GM23338 (cell line): ENCODE results near the gene TRIM68.

Experiments
- CREB1 ChIP-seq: fragments of 250-450 bp; sonication (Bioruptor Pico); IDR thresholded peaks from 2 replicates; pipeline ENCODE4 v1.5.0; 2020; ENCODE audit warnings: low read depth, mild to moderate bottlenecking, moderate library complexity
- CTCF ChIP-seq, 2 experiments: fragments of 200-600 bp in 1 of 2; sonication (generic) in 1 of 2; conservative IDR thresholded peaks; 2 replicates each; pipeline versions ENCODE4 v1.5.1 to v1.6.1; 2016 to 2017; ENCODE audit warnings: antibody characterized with exemption in 2 of 2, low read depth in 2 of 2, mild to moderate bottlenecking in 2 of 2, moderate library complexity in 1 of 2
- EZH2 ChIP-seq: fragments of 200-600 bp; sonication (generic); IDR thresholded peaks from one replicate; pipeline ENCODE4 v1.8.0; 2017; ENCODE audit warnings: antibody characterized with exemption, mild to moderate bottlenecking, low read depth; ENCODE audit not compliant: unreplicated experiment
- EZH2phosphoT487 ChIP-seq: fragments of 200-600 bp; sonication (generic); IDR thresholded peaks from one replicate; pipeline ENCODE4 v1.8.1; 2018; ENCODE audit warnings: antibody characterized with exemption; ENCODE audit not compliant: unreplicated experiment
- JUNB ChIP-seq: IDR thresholded peaks from one replicate; pipeline ENCODE4 v1.6.1; 2016; ENCODE audit warnings: antibody characterized with exemption; ENCODE audit not compliant: unreplicated experiment
- NANOG ChIP-seq: IDR thresholded peaks from 2 replicates; pipeline ENCODE4 v1.6.1; 2016; ENCODE audit warnings: antibody characterized with exemption, borderline replicate concordance
- POLR2AphosphoS5 ChIP-seq: IDR thresholded peaks from 2 replicates; pipeline ENCODE4 v1.6.1; 2016; ENCODE audit warnings: antibody characterized with exemption, low read depth
- STAT1 ChIP-seq: IDR thresholded peaks from one replicate; pipeline ENCODE4 v1.6.1; 2016; ENCODE audit warnings: antibody characterized with exemption; ENCODE audit not compliant: unreplicated experiment
- TF ChIP-seq, protein P1 (sequence below): IDR thresholded peaks from one replicate; pipeline ENCODE4 v1.6.1; 2018; ENCODE audit warnings: antibody characterized with exemption; ENCODE audit not compliant: unreplicated experiment
- TF ChIP-seq, protein P2 (sequence below): IDR thresholded peaks from 2 replicates; pipeline ENCODE4 v1.6.1; 2016; ENCODE audit warnings: antibody characterized with exemption

- no peak for TF ChIP-seq CTCF (conservative IDR thresholded peaks at IDR 0.05; ENCODE audit: low read depth in 2 of 2)
- no peak for TF ChIP-seq EZH2phosphoT487
- no peak for TF ChIP-seq EZH2
- TF ChIP-seq CREB1, result no peak
- TF ChIP-seq POLR2AphosphoS5, result no peak
- TF ChIP-seq, protein P1, sequence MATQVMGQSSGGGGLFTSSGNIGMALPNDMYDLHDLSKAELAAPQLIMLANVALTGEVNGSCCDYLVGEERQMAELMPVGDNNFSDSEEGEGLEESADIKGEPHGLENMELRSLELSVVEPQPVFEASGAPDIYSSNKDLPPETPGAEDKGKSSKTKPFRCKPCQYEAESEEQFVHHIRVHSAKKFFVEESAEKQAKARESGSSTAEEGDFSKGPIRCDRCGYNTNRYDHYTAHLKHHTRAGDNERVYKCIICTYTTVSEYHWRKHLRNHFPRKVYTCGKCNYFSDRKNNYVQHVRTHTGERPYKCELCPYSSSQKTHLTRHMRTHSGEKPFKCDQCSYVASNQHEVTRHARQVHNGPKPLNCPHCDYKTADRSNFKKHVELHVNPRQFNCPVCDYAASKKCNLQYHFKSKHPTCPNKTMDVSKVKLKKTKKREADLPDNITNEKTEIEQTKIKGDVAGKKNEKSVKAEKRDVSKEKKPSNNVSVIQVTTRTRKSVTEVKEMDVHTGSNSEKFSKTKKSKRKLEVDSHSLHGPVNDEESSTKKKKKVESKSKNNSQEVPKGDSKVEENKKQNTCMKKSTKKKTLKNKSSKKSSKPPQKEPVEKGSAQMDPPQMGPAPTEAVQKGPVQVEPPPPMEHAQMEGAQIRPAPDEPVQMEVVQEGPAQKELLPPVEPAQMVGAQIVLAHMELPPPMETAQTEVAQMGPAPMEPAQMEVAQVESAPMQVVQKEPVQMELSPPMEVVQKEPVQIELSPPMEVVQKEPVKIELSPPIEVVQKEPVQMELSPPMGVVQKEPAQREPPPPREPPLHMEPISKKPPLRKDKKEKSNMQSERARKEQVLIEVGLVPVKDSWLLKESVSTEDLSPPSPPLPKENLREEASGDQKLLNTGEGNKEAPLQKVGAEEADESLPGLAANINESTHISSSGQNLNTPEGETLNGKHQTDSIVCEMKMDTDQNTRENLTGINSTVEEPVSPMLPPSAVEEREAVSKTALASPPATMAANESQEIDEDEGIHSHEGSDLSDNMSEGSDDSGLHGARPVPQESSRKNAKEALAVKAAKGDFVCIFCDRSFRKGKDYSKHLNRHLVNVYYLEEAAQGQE, result no peak
- no peak for TF ChIP-seq NANOG
- TF ChIP-seq STAT1, result no peak
- TF ChIP-seq JUNB, result no peak
- TF ChIP-seq, protein P2, sequence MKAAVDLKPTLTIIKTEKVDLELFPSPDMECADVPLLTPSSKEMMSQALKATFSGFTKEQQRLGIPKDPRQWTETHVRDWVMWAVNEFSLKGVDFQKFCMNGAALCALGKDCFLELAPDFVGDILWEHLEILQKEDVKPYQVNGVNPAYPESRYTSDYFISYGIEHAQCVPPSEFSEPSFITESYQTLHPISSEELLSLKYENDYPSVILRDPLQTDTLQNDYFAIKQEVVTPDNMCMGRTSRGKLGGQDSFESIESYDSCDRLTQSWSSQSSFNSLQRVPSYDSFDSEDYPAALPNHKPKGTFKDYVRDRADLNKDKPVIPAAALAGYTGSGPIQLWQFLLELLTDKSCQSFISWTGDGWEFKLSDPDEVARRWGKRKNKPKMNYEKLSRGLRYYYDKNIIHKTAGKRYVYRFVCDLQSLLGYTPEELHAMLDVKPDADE, result no peak
These were observed 48.2 kb downstream of the TRIM68 start for GRCh38 chr11:4559527-4560440.
